Endothelial cell (in vitro differentiated cells): ENCODE results near the gene OR1C1. TPM values are rescaled to one million over a fixed set of nuclear protein-coding genes. Genes with fewer than 3 reads are reported as not detected.

Source experiments
- total RNA-seq: library from RNA; stranded (reverse); fragmentation: NEBNext Ultra II Directional; extraction: Animal tissue kit (Norgen Biotek cat#: 25700); gene quantifications from one replicate; pipeline ENCODE4 v1.2.1, GENCODE V29; 2021; ENCODE audit not compliant: unreplicated experiment

The OR1C1 gene
- total RNA-seq, 1 donor from 2014 or later, result not detected

Other genes starting within 250 kb of the OR1C1 start
- gene OR2C3, start 224.1 kb downstream of the OR1C1 start, total RNA-seq, result not detected
- gene GCSAML, start 211.4 kb downstream of the OR1C1 start, total RNA-seq, result 0.23 TPM
- not detected for gene OR2G2, start 172.2 kb downstream of the OR1C1 start, total RNA-seq
- gene OR2G3, start 155.0 kb downstream of the OR1C1 start, total RNA-seq, result not detected
- gene OR13G1, start 80.8 kb downstream of the OR1C1 start, total RNA-seq, result not detected
- gene OR6F1, start 43.9 kb downstream of the OR1C1 start, total RNA-seq, result not detected
- not detected for gene OR14K1, start 21.9 kb downstream of the OR1C1 start, total RNA-seq
- not detected for gene OR14A2, start 12.4 kb downstream of the OR1C1 start, total RNA-seq
- not detected for gene OR14A16, start 63.6 kb upstream of the OR1C1 start, total RNA-seq
- not detected for gene OR11L1, start 81.3 kb upstream of the OR1C1 start, total RNA-seq
- 1.4 TPM for gene TRIM58, start 96.6 kb upstream of the OR1C1 start, total RNA-seq
- gene OR2W3, start 135.0 kb upstream of the OR1C1 start, total RNA-seq, result 0.87 TPM
- not detected for gene OR2T8, start 159.7 kb upstream of the OR1C1 start, total RNA-seq
- gene OR2AJ1, start 164.3 kb upstream of the OR1C1 start, total RNA-seq, result not detected
- gene OR2L8, start 188.3 kb upstream of the OR1C1 start, total RNA-seq, result not detected
- not detected for gene OR2AK2, start 204.7 kb upstream of the OR1C1 start, total RNA-seq